Measurements from ENCODE around the gene CLDN6.

Gene CLDN6

DNA sequence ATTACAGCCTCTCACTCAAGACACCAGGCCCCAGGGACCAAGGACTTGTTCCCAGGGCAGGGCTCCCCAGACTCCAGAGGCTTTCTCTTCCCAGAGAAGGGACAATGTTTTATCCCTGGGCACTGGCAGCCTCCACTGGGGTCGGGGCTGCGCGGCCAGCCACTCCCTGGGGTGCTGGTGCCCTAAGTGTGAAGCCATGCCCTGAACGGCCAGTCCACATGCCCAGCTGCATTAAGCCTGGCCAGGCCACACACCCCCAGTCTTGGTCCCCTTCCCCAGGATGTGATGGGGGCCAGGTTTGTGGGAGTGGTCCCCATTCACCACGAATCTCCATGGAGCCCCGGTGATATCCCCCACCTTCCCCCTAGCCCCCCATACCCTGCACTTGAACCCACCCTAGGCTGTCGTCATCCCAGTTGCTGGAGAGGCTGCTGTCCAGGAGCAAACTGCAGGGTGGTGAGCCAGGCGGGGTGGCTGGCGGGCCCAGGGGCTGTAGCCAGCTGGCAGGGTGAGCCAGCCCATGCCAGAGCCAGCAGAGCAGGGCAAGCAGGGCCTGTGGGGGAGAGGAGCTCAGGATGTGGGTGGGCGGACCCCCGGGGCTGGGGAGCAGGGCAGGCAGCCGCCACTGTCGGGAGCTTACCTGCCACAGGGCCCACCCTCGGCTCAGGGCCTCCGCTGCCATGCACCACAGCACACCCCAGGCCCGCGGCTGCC is 44.2 kb downstream of the CLDN6 start:
- H3K4me3 ChIP-seq (ENCODE audit: low read length), result no peak overlapping the region
- no peak for DNase-seq (ENCODE audit: low read depth)
- TF ChIP-seq, protein P1, sequence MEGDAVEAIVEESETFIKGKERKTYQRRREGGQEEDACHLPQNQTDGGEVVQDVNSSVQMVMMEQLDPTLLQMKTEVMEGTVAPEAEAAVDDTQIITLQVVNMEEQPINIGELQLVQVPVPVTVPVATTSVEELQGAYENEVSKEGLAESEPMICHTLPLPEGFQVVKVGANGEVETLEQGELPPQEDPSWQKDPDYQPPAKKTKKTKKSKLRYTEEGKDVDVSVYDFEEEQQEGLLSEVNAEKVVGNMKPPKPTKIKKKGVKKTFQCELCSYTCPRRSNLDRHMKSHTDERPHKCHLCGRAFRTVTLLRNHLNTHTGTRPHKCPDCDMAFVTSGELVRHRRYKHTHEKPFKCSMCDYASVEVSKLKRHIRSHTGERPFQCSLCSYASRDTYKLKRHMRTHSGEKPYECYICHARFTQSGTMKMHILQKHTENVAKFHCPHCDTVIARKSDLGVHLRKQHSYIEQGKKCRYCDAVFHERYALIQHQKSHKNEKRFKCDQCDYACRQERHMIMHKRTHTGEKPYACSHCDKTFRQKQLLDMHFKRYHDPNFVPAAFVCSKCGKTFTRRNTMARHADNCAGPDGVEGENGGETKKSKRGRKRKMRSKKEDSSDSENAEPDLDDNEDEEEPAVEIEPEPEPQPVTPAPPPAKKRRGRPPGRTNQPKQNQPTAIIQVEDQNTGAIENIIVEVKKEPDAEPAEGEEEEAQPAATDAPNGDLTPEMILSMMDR (conservative IDR thresholded peaks at IDR 0.05; ENCODE audit: low read depth, low read length), result no peak

DNA sequence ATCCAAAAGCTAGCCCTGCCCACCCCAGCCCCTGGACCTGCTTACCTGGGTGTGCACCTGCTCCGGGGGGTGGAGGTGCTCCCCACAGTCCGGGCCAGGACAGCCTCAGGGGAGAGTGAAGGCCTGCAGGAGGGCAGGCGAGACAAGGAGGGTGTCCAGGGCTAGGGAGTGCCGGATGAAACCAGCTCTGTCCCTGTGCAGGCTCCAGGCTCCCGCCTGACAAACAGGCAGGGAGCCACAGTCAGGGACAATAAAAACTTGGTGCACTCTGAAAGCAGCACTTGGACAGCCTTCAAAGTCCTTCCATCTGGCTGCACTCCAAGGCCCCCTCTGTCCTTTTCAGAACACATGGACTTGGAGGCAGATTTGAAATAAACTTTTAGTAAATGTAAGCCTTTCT is 44.9 kb downstream of the CLDN6 start:
- TF ChIP-seq, protein P1 (conservative IDR thresholded peaks at IDR 0.05; ENCODE audit: low read depth, low read length), result no peak
- H3K4me3 ChIP-seq (ENCODE audit: low read length), result no peak overlapping the region
- no peak for DNase-seq (ENCODE audit: low read depth)

DNA sequence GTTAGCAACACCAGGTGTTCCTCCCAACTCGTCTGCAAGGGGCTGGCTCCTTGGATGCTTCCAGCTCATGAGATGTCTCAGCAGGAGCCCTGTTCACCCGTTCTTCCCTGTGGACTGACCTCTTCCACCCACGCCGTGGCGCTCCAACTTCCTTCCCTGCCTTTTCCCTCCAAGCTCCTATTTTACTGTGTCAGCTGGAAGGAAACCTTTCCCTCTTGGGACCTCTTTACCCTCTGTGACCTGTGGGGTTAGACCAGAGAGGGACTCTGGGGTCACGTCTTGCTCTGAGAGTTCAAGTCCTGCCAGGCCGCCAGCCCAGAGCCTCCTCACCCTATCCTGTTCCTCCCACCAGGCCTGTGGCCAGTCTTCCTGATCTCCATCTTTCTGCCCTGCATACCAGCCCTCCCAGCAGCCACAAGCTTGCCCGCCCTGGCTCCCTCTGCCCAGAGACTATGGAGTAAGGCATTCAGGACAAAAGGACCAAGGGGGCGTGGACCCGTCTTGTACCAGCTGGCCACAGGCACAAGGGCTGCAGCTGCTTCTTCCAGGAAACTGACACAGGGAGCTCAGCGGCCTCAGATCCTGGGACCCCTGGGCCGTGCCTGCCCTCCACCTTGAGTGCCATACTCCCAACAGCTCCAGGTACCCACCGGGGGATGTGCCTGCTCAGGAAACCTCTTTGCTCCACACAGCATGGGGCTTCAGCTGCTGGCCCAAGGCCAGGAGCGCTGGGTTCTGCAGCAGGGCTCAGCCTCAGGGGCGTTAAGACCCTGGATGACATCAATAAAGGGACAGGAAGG is 45.8 kb downstream of the CLDN6 start:
- no peak overlapping the region for H3K4me3 ChIP-seq (ENCODE audit: low read length)
- TF ChIP-seq, protein P1 (conservative IDR thresholded peaks at IDR 0.05; ENCODE audit: low read depth, low read length), result no peak
- DNase-seq (ENCODE audit: low read depth), result no peak

DNA sequence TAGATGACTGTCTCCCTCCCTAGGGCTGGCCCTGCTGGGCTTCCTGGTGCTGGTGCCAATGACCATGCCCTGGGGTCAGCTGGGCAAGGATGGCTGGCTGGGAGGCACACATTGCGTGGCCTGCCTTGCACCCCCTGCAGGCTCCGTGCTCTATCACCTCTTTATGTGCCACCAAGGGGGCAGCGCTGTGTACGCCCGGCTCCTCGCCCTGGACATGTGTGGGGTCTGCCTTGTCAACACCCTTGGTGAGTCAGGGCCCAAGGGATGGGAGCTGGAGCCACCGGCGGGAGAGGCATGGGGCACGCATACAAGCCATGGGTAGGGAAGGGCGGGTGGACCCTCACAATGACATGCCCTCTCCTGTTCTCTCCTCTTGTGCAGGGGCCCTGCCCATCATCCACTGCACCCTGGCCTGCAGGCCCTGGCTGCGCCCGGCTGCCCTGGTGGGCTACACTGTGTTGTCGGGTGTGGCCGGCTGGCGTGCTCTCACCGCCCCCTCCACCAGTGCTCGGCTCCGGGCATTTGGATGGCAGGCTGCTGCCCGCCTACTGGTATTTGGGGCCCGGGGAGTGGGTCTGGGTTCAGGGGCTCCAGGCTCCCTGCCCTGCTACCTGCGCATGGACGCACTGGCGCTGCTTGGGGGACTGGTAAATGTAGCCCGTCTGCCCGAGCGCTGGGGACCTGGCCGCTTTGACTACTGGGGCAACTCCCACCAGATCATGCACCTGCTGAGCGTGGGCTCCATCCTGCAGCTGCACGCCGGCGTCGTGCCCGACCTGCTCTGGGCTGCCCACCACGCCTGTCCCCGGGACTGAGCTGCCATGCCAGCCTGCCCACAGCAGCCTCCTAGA is 46.6 kb downstream of the CLDN6 start:
- TF ChIP-seq, protein P1 (conservative IDR thresholded peaks at IDR 0.05; ENCODE audit: low read depth, low read length), result no peak
- peak overlapping the region; percentile 65 for H3K4me3 ChIP-seq (ENCODE audit: low read length)
- no peak for DNase-seq (ENCODE audit: low read depth)

- no peak for DNase-seq (ENCODE audit: low read depth)
- TF ChIP-seq, protein P1 (conservative IDR thresholded peaks at IDR 0.05; ENCODE audit: low read depth, low read length), result no peak
- peak overlapping the region; percentile 65 for H3K4me3 ChIP-seq (ENCODE audit: low read length)
Measured at GRCh38 chr16:2970563-2970962, 47.4 kb downstream of the CLDN6 start.

DNA sequence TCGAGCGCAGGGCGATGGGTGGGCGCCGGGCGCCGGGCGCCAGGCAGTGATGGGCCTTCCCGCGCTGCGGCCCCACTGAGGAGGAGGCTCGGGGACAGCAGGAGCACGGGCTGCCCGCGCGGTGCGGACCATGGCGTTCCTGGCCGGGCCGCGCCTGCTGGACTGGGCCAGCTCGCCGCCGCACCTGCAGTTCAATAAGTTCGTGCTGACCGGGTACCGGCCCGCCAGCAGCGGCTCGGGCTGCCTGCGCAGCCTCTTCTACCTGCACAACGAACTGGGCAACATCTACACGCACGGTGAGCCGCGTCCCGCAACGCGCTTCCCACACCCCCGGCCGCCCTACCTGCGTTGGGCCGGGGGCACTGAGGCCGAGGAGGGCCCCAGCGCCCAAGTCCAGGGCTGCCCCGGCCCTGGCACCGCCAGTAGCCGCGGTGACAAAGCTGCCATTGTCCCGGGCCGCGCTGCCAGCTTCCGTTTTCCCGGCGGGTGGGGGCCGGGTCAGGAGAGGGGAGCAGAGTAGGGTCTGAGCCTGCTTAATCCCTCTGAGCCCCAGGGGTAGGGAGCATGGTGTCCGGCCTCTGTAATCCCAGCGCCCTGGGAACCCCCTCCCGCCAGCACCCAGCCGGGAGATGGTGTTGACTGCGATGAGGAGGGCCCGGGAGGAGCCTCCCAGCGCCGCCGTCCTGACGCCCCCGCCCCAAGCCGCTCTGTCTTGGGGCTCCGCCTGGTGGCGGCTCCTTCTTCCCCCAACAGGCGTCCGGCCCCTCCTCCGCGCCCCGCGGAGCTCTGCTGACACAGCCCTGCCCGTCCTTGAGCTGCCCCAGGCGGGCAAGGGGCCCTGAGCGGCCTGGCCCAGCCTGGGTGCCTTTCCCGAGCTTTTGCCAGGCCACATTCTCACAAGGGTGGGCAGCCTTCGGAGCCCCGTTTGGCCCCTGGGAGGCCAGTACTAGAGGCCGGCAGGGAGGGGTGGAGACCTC is 48.1 kb downstream of the CLDN6 start:
- TF ChIP-seq, protein P1 (conservative IDR thresholded peaks at IDR 0.05; ENCODE audit: low read depth, low read length), result peak; percentile 58
- H3K4me3 ChIP-seq (ENCODE audit: low read length), result peak overlapping the region; percentile 65
- DNase-seq (ENCODE audit: low read depth), result no peak
